ENCODE measurements around the gene SNORC. TPM values are rescaled to one million over a fixed set of nuclear protein-coding genes. Genes with fewer than 3 reads are reported as not detected.
"Not testable (repeated sequence)": the region's sequence is repeated elsewhere in the genome, so short reads cannot be mapped to it uniquely, and the experiment has no call there.

The SNORC gene
- total RNA-seq, 1 donor from 2014 or later = 3.1 TPM

DNA sequence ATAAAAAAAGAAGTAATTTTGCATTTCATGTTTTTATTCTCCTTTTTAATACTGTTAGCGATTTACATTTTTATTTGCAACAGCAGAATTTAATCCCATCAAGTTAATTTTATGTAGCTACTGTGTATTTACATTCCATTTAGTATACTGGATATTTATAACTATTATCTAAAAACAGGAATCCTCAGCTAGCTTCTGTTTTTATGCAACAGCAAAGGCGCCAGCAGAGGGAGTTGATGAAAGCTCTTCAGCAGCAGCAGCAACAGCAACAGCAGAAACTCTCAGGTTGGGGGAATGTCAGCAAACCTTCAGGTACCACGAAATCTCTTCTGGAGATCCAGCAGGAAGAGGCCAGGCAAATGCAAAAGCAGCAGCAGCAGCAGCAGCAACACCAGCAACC is 26.2 kb upstream of the SNORC start:
- Histone ChIP-seq H4K20me1 (ENCODE audit: insufficient read depth, low read length) (peaks cover 23% of the 10 kb centered on the region), H3K4me2 (ENCODE audit: low read length) (no peak overlapping the region), H3K27me3 (ENCODE audit: insufficient read depth, low read length) (no peaks in the 10 kb centered on the region), H3K36me3 (ENCODE audit: insufficient read depth, low read length) (peaks cover 34% of the 10 kb centered on the region), H2AFZ (ENCODE audit: low read depth, low read length) (no peak overlapping the region), H3K9me3 (ENCODE audit: insufficient read depth, low read depth, low read length) (no peaks in the 10 kb centered on the region), H3K79me2 (ENCODE audit: insufficient read depth, low read length) (no peaks in the 10 kb centered on the region), H3K27ac (ENCODE audit: low read depth, low read length) (no peak overlapping the region), H3K9ac (ENCODE audit: low read length) (no peak overlapping the region), H3K4me1 (ENCODE audit: insufficient read depth, low read length) (peaks cover under 1% of the 10 kb centered on the region), H3K4me3 (ENCODE audit: insufficient read depth, low read depth, low read length) (no peak overlapping the region)
- no peaks in the 10 kb centered on the region for H3K9me3 Mint-ChIP-seq (ENCODE audit: unreplicated experiment)
- peaks cover 13% of the 10 kb centered on the region for H3K36me3 Mint-ChIP-seq (ENCODE audit: low read depth, unreplicated experiment)
- no peak overlapping the region for H3K4me3 Mint-ChIP-seq (ENCODE audit: unreplicated experiment)
- no peak overlapping the region for H3K27ac Mint-ChIP-seq (ENCODE audit: unreplicated experiment)
- no peak for FAIRE-seq
- H3K4me1 Mint-ChIP-seq (ENCODE audit: low read depth, unreplicated experiment) = peaks cover 8% of the 10 kb centered on the region
- H3K27me3 Mint-ChIP-seq (ENCODE audit: low read depth, unreplicated experiment) = no peaks in the 10 kb centered on the region
- TF ChIP-seq, protein P1, sequence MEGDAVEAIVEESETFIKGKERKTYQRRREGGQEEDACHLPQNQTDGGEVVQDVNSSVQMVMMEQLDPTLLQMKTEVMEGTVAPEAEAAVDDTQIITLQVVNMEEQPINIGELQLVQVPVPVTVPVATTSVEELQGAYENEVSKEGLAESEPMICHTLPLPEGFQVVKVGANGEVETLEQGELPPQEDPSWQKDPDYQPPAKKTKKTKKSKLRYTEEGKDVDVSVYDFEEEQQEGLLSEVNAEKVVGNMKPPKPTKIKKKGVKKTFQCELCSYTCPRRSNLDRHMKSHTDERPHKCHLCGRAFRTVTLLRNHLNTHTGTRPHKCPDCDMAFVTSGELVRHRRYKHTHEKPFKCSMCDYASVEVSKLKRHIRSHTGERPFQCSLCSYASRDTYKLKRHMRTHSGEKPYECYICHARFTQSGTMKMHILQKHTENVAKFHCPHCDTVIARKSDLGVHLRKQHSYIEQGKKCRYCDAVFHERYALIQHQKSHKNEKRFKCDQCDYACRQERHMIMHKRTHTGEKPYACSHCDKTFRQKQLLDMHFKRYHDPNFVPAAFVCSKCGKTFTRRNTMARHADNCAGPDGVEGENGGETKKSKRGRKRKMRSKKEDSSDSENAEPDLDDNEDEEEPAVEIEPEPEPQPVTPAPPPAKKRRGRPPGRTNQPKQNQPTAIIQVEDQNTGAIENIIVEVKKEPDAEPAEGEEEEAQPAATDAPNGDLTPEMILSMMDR (IDR thresholded peaks at IDR 0.05; ENCODE audit: insufficient read depth, low read depth, low read length) = no peak
- TF ChIP-seq EZH2 (IDR thresholded peaks at IDR 0.05; ENCODE audit: insufficient read depth, low read length) = no peak
- no peak for DNase-seq (ENCODE audit: low read depth)

DNA sequence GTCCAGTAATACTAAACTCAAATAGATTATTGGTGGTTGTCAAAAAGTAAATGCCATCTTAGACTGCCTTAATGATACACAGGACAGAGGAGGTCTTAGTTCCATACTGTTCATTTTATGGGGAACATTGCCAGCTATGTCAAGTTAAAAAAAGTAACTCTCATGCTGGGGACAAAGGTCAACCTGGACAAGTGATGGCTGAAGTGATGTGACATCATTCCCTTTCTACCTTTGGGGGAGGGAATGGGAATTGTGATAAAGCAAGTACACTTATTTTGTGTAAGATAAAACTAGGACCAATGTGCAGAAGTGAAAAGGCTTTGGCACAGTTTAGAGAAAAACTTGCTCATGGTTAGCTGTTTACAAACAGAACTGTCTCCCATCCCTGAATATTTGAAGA is 24.0 kb upstream of the SNORC start:
- Histone ChIP-seq H3K79me2 (ENCODE audit: insufficient read depth, low read length) (no peaks in the 10 kb centered on the region), H3K27ac (ENCODE audit: low read depth, low read length) (no peak overlapping the region), H3K4me2 (ENCODE audit: low read length) (no peak overlapping the region), H3K9ac (ENCODE audit: low read length) (no peak overlapping the region), H4K20me1 (ENCODE audit: insufficient read depth, low read length) (peaks cover 13% of the 10 kb centered on the region), H3K9me3 (ENCODE audit: insufficient read depth, low read depth, low read length) (no peaks in the 10 kb centered on the region), H3K36me3 (ENCODE audit: insufficient read depth, low read length) (peaks cover 47% of the 10 kb centered on the region), H2AFZ (ENCODE audit: low read depth, low read length) (no peak overlapping the region), H3K27me3 (ENCODE audit: insufficient read depth, low read length) (no peaks in the 10 kb centered on the region), H3K4me3 (ENCODE audit: insufficient read depth, low read depth, low read length) (no peak overlapping the region), H3K4me1 (ENCODE audit: insufficient read depth, low read length) (no peaks in the 10 kb centered on the region)
- Mint-ChIP-seq H3K4me1 (ENCODE audit: low read depth, unreplicated experiment) (no peaks in the 10 kb centered on the region), H3K27ac (ENCODE audit: unreplicated experiment) (no peak overlapping the region), H3K36me3 (ENCODE audit: low read depth, unreplicated experiment) (peaks cover 13% of the 10 kb centered on the region), H3K4me3 (ENCODE audit: unreplicated experiment) (no peak overlapping the region), H3K9me3 (ENCODE audit: unreplicated experiment) (no peaks in the 10 kb centered on the region), H3K27me3 (ENCODE audit: low read depth, unreplicated experiment) (no peaks in the 10 kb centered on the region)
- TF ChIP-seq, protein P1 (IDR thresholded peaks at IDR 0.05; ENCODE audit: insufficient read depth, low read depth, low read length) = no peak
- no peak for TF ChIP-seq EZH2 (IDR thresholded peaks at IDR 0.05; ENCODE audit: insufficient read depth, low read length)
- FAIRE-seq = no peak
- DNase-seq (ENCODE audit: low read depth) = no peak

- peaks cover 14% of the 10 kb centered on the region for H3K4me1 ChIP-seq (ENCODE audit: insufficient read depth, low read length)
- Mint-ChIP-seq H3K9me3 (ENCODE audit: unreplicated experiment) (no peaks in the 10 kb centered on the region), H3K27me3 (ENCODE audit: low read depth, unreplicated experiment) (no peaks in the 10 kb centered on the region), H3K36me3 (ENCODE audit: low read depth, unreplicated experiment) (peaks cover 11% of the 10 kb centered on the region), H3K4me1 (ENCODE audit: low read depth, unreplicated experiment) (peaks cover 19% of the 10 kb centered on the region), H3K27ac (ENCODE audit: unreplicated experiment) (no peak overlapping the region), H3K4me3 (ENCODE audit: unreplicated experiment) (no peak overlapping the region)
- TF ChIP-seq, protein P1 (IDR thresholded peaks at IDR 0.05; ENCODE audit: insufficient read depth, low read depth, low read length) = no peak
- TF ChIP-seq EZH2 (IDR thresholded peaks at IDR 0.05; ENCODE audit: insufficient read depth, low read length) = no peak
- peaks cover 38% of the 10 kb centered on the region for H3K36me3 ChIP-seq (ENCODE audit: insufficient read depth, low read length)
- FAIRE-seq (no peak), DNase-seq (ENCODE audit: low read depth) (no peak)
- H3K27ac ChIP-seq (ENCODE audit: low read depth, low read length) = no peak overlapping the region
- no peaks in the 10 kb centered on the region for H3K79me2 ChIP-seq (ENCODE audit: insufficient read depth, low read length)
- H3K9me3 ChIP-seq (ENCODE audit: insufficient read depth, low read depth, low read length) = no peaks in the 10 kb centered on the region
- H4K20me1 ChIP-seq (ENCODE audit: insufficient read depth, low read length) = peaks cover 5% of the 10 kb centered on the region
- no peak overlapping the region for H3K4me3 ChIP-seq (ENCODE audit: insufficient read depth, low read depth, low read length)
- H3K9ac ChIP-seq (ENCODE audit: low read length) = no peak overlapping the region
- no peaks in the 10 kb centered on the region for H3K27me3 ChIP-seq (ENCODE audit: insufficient read depth, low read length)
- H2AFZ ChIP-seq (ENCODE audit: low read depth, low read length) = no peak overlapping the region
- no peak overlapping the region for H3K4me2 ChIP-seq (ENCODE audit: low read length)
Measured at GRCh38 chr2:232850039-232850438, 20.0 kb upstream of the SNORC start.

DNA sequence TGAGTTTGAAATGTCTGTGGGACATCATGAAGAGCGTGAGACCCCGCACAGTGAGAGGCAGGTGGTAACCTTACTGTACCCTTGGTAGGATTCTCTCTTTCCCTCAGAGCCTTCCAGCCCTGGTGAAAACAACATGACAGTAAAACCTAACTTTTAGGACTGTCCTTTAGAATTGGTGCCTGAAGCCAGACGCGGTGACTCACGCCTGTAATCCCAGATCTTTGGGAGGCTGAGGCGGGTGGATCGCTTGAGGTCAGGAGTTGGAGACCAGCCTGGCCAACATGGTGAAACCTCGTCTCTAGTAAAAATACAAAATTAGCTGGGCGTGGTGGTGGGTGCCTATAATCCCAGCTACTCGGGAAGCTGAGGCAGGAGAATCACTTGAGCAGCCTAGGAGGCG is 18.0 kb upstream of the SNORC start:
- H3K4me3 Mint-ChIP-seq (ENCODE audit: unreplicated experiment); H3K9me3 ChIP-seq (ENCODE audit: insufficient read depth, low read depth, low read length); H4K20me1 ChIP-seq (ENCODE audit: insufficient read depth, low read length); H3K4me2 ChIP-seq (ENCODE audit: low read length); H3K9me3 Mint-ChIP-seq (ENCODE audit: unreplicated experiment); H3K27ac ChIP-seq (ENCODE audit: low read depth, low read length); H2AFZ ChIP-seq (ENCODE audit: low read depth, low read length); H3K27me3 Mint-ChIP-seq (ENCODE audit: low read depth, unreplicated experiment); H3K27me3 ChIP-seq (ENCODE audit: insufficient read depth, low read length); FAIRE-seq; H3K9ac ChIP-seq (ENCODE audit: low read length); DNase-seq (ENCODE audit: low read depth); H3K27ac Mint-ChIP-seq (ENCODE audit: unreplicated experiment); H3K4me3 ChIP-seq (ENCODE audit: insufficient read depth, low read depth, low read length); H3K79me2 ChIP-seq (ENCODE audit: insufficient read depth, low read length): not testable (repeated sequence)
- Histone ChIP-seq H3K4me1 (ENCODE audit: insufficient read depth, low read length) (peaks cover 14% of the 10 kb centered on the region), H3K36me3 (ENCODE audit: insufficient read depth, low read length) (peaks cover 26% of the 10 kb centered on the region)
- Mint-ChIP-seq H3K4me1 (ENCODE audit: low read depth, unreplicated experiment) (peaks cover 32% of the 10 kb centered on the region), H3K36me3 (ENCODE audit: low read depth, unreplicated experiment) (peaks cover 19% of the 10 kb centered on the region)
